Panc1 (cell line): Measurements from ENCODE around the gene ZNF92.
A peak's percentile ranks its signal among the peaks of the same experiment; 100 is the strongest.

ENCODE experiments used
- CTCF ChIP-seq: fragments of 450-650 bp; IDR thresholded peaks from 2 replicates; pipeline ENCODE4 v1.5.1; 2017; ENCODE audit warnings: mild to moderate bottlenecking
- POLR2AphosphoS5 ChIP-seq: IDR thresholded peaks from 2 replicates; pipeline ENCODE4 v1.6.1; 2012; ENCODE audit warnings: mild to moderate bottlenecking, low read depth, low read length, moderate library complexity
- TCF7L2 ChIP-seq: IDR thresholded peaks from 2 replicates; pipeline ENCODE4 v1.6.1; 2011; ENCODE audit warnings: mild to moderate bottlenecking, low read depth, low read length, inconsistent platforms
- TF ChIP-seq, protein P1 (sequence below), 2 experiments: IDR thresholded peaks; 2 replicates each; pipeline ENCODE4 v1.6.1; 2011 to 2012; ENCODE audit warnings: low read depth in 2 of 2, control low read depth in 1 of 2, low read length in 1 of 2, mild to moderate bottlenecking in 1 of 2, moderate library complexity in 1 of 2; ENCODE audit not compliant: insufficient read depth in 1 of 2

DNA sequence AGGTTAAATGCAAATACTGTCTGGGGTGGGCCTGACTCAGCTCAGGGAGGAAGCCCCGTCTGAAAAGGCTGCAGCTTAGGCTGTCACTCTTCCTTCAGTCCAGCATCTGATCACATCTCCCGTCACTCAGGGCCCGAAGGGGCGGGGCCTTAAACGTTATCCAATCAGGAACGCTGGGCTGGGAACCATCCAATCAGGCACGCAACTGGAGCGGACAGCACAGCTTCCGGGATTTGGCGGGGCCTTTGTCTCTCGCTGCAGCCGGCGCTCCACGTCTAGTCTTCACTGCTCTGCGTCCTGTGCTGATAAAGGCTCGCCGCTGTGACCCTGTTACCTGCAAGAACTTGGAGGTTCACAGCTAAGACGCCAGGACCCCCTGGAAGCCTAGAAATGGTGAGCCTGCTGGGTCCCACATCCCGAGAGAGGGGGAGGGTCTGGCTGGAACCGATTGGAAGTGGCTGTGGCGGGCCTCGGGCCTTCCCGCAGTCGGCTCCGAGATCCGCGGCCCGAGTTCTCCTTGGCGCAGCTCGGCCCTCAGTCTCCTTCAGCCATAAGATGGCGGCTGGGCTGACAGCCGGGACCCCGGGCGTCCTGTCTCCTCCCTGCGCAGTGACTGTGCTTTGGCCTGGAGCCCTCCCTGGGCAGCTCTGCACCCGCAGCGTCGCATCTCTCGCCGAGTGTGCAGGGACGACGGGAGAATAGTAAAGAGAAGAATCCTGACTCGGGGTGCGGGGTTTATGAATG lies at the start of gene ZNF92:
- no peak for TF ChIP-seq CTCF
- peak; percentile 82 for TF ChIP-seq TCF7L2
- TF ChIP-seq POLR2AphosphoS5, result peak; percentile 95
- TF ChIP-seq, protein P1, sequence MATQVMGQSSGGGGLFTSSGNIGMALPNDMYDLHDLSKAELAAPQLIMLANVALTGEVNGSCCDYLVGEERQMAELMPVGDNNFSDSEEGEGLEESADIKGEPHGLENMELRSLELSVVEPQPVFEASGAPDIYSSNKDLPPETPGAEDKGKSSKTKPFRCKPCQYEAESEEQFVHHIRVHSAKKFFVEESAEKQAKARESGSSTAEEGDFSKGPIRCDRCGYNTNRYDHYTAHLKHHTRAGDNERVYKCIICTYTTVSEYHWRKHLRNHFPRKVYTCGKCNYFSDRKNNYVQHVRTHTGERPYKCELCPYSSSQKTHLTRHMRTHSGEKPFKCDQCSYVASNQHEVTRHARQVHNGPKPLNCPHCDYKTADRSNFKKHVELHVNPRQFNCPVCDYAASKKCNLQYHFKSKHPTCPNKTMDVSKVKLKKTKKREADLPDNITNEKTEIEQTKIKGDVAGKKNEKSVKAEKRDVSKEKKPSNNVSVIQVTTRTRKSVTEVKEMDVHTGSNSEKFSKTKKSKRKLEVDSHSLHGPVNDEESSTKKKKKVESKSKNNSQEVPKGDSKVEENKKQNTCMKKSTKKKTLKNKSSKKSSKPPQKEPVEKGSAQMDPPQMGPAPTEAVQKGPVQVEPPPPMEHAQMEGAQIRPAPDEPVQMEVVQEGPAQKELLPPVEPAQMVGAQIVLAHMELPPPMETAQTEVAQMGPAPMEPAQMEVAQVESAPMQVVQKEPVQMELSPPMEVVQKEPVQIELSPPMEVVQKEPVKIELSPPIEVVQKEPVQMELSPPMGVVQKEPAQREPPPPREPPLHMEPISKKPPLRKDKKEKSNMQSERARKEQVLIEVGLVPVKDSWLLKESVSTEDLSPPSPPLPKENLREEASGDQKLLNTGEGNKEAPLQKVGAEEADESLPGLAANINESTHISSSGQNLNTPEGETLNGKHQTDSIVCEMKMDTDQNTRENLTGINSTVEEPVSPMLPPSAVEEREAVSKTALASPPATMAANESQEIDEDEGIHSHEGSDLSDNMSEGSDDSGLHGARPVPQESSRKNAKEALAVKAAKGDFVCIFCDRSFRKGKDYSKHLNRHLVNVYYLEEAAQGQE (IDR thresholded peaks at IDR 0.05; ENCODE audit: insufficient read depth in 1 of 2, low read depth in 2 of 2, low read length in 1 of 2), result no peak
